Upper lobe of left lung (tissue), 4 donors: ENCODE results near the gene CABCOCO1.

Experiments used
- CTCF ChIP-seq, 6 experiments: fragments of 450-650 bp in 4 of 6; fragments of 200-600 bp in 2 of 6; sonication (generic) in 2 of 6; IDR thresholded peaks; one replicate each; pipeline ENCODE4 v1.5.1; 2016 to 2019; ENCODE audit warnings: antibody characterized with exemption in 6 of 6
- EP300 ChIP-seq, 4 donors: sonication (generic); formaldehyde crosslinking; IDR thresholded peaks; one replicate each; pipeline ENCODE4 v1.5.1; 2017; ENCODE audit warnings: antibody characterized with exemption in 4 of 4, control low read depth in 2 of 4

GRCh38 chr10:61634746-61635145 is 28.0 kb upstream of the CABCOCO1 start:
- no peak for TF ChIP-seq EP300 (IDR thresholded peaks at IDR 0.05)
- no peak for TF ChIP-seq CTCF (IDR thresholded peaks at IDR 0.05)
